Posterior cingulate gyrus (tissue), 11 donors: ENCODE measurements around the gene ZGPAT.
"Not testable (repeated sequence)": the region's sequence is repeated elsewhere in the genome, so short reads cannot be mapped to it uniquely, and the experiment has no call there.

Source experiments
- DNase-seq, 10 donors: peaks; one replicate each; pipeline versions ENCODE4 v3.0.0 to v3.0.0-alpha.2; 2020 to 2021; ENCODE audit warnings: mixed read lengths in 3 of 10
- intact Hi-C: fragments of 100-400 bp; cut with DNase I; formaldehyde crosslinking; loops from one replicate; pipeline ENCODE4 v1.15.1; 2023

Gene ZGPAT

DNA sequence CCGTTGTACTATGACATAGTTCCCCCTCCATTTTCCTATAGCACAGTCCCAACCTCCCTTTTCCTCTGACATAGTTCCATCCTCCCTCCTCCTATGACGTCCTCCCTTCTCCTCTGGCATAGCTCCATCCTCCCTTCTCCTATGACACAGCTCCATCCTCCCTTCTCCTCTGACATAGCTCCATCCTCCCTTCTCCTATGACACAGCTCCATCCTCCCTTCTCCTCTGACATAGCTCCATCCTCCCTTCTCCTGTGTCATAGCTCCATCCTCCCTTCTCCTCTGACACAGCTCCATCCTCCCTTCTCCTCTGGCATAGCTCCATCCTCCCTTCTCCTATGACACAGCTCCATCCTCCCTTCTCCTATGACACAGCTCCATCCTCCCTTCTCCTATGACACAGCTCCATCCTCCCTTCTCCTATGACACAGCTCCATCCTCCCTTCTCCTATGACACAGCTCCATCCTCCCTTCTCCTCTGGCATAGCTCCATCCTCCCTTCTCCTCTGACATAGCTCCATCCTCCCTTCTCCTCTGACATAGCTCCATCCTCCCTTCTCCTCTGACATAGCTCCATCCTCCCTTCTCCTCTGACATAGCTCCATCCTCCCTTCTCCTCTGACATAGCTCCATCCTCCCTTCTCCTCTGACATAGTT is 15.3 kb downstream of the ZGPAT start:
- intact Hi-C loops: not testable (repeated sequence)

DNA sequence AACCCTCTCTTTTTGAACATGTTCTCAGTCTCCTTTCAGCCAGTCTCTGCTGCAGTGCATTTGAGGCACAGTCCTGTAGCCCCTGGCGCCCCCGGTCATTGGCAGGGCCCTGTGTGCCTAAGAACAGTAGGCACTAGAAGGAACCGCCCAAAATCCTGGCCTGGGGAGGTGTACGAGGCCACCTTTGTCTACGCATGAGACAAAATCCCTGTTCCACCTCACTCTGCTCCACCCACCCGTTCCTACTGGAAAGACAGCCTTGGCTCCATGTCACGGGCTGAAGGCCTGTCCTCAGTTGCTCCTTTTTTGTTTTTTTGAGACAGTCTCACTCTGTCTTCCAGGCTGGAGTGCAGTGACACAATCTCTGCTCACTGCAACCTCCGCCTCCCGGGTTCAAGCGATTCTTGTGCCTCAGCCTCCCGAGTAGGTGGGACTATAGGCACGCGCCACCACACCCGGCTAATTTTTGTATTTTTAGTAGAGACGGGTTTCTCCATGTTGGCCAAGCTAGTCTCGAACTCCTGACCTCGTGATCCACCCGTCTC is 22.4 kb downstream of the ZGPAT start:
- intact Hi-C loops: not testable (repeated sequence)
- DNase-seq: peak in 3 of 10 donors; percentile 11 to 53 (median 33)

More for the DNA sequence above, 15.3 kb downstream of the ZGPAT start:
- not testable (repeated sequence) for DNase-seq

DNA sequence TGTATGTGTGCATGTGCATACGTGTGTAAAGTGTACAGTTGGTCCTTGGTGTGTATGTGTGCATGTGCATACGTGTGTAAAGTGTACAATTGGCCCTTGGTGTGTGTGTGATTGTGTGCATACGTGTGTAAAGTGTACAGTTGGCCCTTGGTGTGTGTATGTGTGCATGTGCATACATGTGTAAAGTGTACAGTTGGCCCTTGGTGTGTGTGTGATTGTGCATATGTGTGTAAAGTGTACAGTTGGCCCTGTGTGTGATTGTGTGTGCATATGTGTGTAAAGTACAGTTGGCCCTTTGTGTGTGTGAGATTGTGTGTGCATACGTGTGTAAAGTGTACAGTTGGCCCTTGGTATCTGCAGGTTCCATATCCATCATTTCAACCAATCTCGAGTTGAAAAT is 23.6 kb downstream of the ZGPAT start:
- DNase-seq: peak in 1 of 10 donors; percentile 1
- intact Hi-C loops: no loop called here

DNA sequence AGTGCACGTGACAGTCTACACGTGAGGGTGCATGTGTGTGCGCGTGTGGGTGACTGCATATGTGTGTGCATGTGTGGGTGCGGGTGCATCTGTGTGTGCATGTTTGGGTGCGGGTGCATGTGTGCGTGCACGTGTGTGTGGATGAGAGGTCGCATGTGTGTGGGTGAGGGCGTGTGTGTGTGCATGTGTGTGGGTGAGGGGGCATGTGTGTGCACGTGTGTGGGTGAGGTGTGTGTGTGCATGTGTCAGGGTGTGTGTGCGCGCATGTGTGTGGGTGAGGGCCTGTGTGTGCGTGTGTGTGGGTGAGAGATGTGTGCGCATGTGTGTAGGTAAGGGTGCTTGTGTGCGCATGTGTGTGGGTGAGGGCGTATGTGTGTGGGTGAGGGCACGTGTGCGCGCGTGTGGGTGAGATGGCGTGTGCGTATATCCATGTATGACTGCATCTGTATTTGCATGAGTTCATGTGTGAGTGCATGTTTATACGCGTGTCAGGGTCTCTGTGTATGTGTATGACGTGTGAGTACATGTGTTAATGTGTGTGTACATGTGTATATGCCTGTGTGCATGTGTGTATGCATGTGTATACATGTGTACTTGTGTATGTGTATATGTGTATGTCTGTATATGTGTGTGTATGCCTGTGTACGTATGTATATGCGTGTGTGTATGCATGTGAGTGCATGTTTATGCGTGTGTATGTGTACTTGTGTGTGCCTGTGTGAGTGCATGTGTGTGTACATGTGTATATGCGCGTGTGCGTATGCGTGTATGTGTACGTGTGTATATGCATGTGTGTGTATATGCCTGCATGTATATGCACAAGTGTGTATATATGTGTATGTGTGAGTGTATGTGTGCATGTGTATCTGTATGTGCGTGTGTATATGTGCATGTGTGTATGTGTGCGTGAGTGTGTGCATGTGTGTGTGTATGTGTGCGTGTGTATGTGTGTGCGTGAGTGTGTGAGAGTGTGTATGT is 24.6 kb downstream of the ZGPAT start:
- DNase-seq: peak in 3 of 10 donors; percentile 9 to 26 (median 24)
- intact Hi-C loops: no loop called here

DNA sequence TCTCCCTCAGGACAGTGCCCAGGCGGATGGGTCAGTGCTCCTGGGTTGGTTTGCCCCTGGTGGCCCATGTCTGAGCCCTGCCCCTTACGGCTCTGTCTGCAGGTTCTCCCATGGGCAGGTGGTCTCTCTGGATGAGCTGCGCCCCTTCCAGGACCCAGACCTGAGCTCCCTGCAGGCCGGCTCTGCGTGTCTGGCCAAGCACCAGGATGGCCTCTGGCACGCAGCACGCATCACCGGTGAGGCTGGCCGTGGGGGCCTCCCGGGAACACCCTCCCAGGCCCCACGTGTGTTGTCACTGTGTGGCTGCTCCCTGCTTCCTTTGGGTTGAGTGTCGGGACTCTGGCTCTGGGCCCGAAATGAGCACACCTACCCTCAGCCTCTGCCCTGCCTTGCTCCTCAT is 25.3 kb downstream of the ZGPAT start:
- intact Hi-C loops: no loop called here
- DNase-seq: peak in 3 of 10 donors; percentile 50 to 69 (median 64)

DNA sequence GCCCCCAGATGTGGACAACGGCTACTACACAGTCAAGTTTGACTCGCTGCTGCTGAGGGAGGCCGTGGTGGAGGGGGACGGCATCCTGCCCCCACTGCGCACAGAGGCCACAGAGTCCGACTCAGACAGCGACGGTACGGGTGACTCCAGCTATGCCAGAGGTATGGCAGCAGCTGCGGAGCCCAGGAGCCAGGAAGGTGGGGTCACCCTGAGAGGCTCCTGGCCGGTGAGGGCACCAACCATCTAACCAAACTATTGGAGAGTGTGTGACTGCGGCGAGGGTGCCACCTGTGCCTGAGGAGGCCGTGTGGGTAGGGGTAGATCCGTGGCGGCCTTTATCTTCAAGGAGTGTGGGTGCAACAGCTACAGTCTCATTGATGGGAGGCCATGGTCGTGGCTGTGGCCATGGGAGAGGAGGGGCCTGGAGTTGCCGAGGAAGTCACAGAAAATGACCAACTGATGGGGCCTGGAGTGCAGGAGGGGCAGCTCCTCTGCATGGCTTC is 25.8 kb downstream of the ZGPAT start:
- intact Hi-C loops: no loop called here
- DNase-seq: peak in 3 of 10 donors; percentile 47 to 64 (median 60)

DNA sequence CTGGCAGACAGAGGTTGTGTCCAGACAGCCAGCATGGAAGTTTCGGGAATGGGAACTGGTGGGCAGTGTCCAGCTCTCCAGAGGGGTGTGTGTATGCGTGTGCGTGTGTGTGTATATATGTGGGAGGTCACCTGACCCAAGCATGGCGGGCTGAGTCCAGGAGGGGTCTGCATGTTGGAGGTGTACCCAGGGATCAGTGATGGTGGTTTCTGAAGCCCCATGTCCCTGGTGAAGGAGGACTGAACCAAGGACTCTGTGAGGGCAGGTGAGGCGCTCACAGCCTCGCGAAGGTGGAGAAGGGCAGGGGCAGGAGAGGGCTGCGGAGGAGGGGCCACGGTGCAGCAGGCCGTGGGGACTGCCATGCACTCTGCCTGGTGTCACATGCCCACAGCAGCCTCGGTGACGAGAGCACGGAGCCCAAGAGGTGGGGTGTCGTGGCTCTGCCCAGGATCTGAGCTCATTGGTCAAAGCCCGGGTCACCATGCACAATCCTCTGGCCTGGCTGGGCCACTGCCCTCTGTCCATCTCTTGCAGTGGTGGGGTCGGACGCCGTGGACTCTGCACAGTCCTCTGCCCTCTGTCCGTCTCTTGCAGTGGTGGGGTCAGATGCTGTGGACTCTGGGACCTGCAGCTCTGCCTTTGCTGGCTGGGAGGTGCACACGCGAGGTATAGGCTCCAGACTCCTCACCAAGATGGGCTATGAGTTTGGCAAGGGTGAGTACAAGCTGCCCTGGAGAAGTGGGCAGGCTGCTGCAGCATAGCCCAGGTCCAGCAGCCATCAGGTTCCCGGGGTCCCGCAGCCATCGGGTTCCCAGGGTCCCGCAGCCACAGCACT is 26.5 kb downstream of the ZGPAT start:
- intact Hi-C loops: no loop called here
- peak in 3 of 10 donors; percentile 31 to 78 (median 67) for DNase-seq

DNA sequence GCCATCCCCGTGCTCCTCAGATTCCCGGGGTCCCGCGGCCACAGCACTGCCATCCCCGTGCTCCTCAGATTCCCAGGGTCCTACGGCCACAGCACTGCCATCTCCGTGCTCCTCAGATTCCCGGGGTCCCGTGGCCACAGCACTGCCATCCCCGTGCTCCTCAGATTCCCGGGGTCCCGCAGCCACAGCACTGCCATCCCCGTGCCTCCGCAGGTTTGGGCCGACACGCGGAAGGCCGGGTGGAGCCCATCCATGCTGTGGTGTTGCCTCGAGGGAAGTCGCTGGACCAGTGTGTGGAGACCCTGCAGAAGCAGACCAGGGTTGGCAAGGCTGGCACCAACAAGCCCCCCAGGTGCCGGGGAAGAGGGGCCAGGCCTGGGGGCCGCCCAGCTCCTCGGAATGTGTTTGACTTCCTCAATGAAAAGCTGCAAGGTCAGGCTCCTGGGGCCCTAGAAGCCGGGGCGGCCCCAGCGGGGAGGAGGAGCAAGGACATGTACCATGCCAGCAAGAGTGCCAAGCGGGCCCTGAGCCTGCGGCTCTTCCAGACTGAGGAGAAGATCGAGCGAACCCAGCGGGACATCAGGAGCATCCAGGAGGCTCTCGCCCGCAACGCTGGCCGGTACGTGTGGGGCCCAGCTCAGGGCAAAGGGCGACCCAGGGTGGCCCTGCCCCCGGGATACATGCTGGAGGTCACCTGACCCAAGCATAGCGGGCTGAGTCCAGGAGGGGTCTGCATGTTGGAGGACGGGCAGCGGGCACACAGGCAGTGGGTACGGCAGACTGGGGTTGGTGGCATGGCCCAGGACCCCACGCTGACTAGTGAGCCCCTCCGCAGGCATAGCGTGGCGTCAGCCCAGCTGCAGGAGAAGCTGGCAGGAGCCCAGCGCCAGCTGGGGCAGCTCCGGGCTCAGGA is 27.4 kb downstream of the ZGPAT start:
- DNase-seq: peak in 5 of 10 donors; percentile 38 to 93 (median 78)
- intact Hi-C loops: no loop called here

DNA sequence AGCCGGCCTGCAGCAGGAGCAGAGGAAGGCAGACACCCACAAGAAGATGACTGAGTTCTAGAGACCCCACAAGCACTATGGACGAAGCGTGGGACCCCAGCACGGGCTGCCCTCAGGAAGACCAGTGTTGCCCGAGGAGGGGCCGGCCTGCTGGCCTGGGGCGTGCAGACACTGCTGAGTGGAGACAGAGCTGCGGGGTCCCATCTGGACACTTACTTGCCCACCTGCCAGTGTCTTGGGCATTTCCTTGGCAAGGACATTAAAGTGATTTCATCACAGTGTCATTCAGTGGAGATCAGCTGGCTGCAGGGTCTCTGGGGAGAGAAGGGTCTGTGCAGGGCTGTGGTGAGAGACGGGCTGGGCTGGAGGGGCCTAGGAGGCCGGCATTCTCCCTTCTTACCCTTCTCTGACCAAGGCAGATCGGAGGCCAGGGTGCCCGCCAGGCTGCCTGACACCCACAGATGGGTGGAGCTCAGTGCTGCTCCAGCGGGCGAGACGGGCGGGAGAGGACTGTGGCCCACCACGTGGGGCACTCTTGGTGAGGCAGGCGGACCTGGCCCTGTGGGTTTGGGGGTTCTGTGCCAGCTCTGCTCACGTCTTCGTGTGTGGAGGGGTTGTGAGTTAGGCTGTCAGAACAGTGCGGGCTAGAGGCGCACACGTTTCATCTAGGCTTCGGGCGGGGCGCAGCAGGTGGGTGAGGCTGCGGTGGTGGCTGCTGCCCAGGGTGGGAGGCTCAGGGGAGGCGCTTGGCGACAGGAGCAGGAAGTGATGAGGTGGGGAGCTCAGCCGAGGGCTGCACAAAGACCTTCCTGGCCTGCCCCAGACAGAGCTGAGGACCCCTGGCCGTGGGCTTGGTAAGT is 28.2 kb downstream of the ZGPAT start, which contains the start of gene LIME1:
TSS of gene LIME1 (plus strand) at position 806 of the 860 bp plus-strand sequence. CDS start 886 bp downstream, outside the sequence.
- intact Hi-C loops: no loop called here
- DNase-seq: peak in 4 of 10 donors; percentile 44 to 88 (median 85)

DNA sequence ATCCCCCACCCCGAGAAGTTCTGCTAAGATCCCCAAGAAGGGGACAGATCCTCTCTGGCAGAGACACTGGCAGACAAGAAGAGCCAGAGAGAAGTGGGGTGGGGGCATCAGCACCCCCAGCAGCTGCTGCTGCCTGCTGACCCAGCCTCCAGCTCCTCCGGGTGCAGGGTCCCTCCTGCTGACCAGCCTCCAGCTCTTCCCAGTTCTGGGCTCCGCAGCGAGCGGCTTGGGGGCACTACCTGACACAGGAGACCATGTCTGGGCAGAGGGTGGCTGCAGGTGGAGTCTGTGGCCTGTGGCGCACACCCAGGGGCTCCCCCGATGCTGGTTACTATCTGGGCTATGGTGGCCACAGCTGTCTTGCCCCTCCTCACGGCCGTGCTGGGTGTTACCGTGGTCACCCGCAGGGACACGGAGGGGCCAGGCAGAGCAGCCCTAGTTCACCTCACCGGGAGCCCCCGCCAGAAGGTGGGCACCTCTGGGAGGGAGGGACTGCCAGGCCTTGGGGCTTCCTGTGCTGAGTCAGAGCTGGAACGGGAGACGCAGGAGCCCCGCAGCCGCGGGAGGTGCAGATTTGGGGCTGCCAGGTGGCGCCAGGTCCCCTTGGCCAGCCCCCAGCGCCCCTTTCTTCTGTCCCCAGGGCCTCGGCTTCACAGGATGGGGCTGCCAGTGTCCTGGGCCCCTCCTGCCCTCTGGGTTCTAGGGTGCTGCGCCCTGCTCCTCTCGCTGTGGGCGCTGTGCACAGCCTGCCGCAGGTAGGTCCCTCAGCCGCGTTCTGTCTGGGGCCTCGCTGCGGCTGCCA is 29.3 kb downstream of the ZGPAT start:
- intact Hi-C loops: no loop called here
- DNase-seq: peak in 4 of 10 donors; percentile 15 to 88 (median 80)

DNA sequence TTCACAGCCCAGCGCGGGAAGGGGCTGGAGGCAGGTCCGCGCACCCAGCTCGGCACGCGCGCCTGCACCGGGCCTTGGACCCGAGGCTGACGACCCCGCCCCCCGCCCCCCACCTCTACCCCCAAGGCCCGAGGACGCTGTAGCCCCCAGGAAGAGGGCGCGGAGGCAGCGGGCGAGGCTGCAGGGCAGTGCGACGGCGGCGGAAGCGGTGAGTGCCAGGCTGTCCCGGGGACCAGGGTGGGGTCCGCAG is 29.8 kb downstream of the ZGPAT start:
- DNase-seq: peak in 2 of 10 donors; percentile 77 to 79
- intact Hi-C loops: no loop called here

DNA sequence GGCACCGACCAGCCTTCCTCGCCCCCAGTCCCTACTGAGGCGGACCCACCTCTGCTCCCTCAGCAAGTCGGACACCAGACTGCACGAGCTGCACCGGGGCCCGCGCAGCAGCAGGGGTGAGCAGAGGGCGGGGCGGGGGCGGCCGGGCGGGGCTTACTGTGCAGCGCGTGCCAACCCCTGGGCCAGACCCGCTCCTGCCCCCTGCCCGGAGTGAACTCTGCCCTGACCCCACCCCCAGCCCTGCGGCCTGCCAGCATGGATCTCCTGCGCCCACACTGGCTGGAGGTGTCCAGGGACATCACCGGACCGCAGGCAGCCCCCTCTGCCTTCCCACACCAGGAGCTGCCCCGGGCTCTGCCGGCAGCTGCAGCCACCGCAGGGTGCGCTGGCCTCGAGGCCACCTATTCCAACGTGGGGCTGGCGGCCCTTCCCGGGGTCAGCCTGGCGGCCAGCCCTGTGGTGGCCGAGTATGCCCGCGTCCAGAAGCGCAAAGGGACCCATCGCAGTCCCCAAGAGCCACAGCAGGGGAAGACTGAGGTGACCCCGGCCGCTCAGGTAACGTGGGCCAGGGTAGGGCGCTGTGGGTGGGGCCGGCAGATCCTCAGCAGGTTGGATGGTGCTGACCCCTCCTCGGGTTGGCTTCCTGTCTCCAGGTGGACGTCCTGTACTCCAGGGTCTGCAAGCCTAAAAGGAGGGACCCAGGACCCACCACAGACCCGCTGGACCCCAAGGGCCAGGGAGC is 30.3 kb downstream of the ZGPAT start:
- DNase-seq: peak in 3 of 10 donors; percentile 67 to 80 (median 79)
- intact Hi-C loops: no loop called here

DNA sequence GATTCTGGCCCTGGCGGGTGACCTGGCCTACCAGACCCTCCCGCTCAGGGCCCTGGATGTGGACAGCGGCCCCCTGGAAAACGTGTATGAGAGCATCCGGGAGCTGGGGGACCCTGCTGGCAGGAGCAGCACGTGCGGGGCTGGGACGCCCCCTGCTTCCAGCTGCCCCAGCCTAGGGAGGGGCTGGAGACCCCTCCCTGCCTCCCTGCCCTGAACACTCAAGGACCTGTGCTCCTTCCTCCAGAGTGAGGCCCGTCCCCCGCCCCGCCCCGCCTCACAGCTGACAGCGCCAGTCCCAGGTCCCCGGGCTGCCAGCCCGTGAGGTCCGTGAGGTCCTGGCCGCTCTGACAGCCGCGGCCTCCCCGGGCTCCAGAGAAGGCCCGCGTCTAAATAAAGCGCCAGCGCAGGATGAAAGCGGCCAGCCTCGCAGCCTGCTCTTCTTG is 30.9 kb downstream of the ZGPAT start:
- intact Hi-C loops: no loop called here
- DNase-seq: peak in 3 of 10 donors; percentile 23 to 79 (median 76)

DNA sequence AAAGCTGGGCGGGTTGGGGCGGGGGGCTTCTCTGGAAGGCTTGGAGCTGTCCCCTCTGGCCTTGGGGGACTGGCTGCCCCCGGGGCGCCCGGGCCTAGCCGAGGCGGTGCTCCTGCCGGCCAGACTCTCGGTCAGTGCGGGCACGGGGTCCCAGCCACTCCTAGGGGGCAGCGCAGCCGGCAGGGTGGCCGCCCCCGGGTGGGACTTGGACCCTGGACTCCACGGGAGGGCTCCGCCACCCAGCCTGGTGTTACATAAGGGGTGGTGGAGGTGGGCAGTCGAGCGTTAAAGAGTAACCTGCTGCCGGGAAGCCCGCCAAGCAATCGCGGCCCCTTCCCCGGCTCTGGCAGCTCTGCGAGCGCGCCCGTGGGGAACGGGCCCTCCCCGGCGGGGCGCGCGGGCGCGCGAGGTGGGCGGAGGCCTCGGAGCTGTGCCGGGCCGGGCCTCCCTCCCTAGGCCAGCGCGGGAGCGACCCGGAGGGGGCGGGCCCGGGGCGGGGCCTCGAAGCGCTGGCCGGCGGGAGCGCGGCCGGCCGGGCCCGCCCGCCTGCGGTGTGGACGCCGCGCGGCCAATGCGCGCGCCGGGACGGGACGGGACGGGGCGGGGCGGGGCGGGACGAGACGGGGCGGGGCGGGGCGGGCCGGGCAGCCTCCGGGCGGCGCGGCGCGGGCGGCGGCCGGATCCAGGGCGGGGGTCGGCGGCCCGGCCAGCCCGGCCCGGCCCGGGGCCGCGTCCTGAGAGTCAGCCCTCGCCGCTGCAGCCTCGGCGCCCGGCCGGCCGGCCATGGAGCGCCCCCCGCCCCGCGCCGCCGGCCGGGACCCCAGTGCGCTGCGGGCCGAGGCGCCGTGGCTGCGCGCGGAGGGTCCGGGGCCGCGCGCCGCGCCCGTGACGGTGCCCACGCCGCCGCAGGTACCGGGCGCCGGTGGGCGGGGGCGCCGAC is 31.6 kb downstream of the ZGPAT start, which contains the start of gene SLC2A4RG:
TSS of gene SLC2A4RG (plus strand) at position 647 of the 940 bp plus-strand sequence. CDS start at position 784, 137 bp downstream.
- peak; percentile 52 to 97 (median 67) for DNase-seq
- intact Hi-C loops: no loop called here

DNA sequence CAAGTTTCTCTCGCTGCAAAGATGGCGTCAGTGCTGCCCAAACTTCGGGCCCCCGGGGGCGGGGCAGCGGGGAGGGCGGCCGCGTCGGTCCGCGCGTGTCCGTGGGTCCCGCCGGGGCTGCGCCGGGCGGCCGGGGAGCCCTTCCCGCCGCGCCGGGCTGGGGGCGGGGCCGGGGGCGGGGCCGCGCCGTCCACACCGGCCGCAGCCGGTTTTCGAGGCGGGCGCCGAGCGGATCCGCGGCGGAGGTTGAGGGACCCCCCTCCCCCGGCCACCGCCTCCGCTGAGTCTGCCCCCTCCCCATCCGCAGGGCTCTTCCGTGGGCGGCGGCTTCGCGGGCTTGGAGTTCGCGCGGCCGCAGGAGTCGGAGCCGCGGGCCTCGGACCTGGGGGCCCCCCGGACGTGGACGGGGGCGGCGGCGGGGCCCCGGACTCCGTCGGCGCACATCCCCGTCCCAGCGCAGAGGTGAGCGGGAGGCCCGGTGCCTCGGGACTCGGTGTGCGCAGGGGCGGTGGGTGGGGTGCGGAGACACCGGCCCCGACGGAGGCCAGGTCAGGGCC is 32.3 kb downstream of the ZGPAT start:
- DNase-seq: peak in 4 of 10 donors; percentile 54 to 88 (median 72)
- intact Hi-C loops: no loop called here
